SK-N-SH (cell line): ENCODE results near the gene CFAP74. TPM values are rescaled to one million over a fixed set of nuclear protein-coding genes. Genes with fewer than 3 reads are reported as not detected.

ENCODE experiments used
- CTCF ChIA-PET: fragments of 300-600, 350-600 bp; formaldehyde crosslinking; extraction: SDS; loops from one replicate; lab custom pipeline; 2021; lab: Yijun Ruan, JAX
- POLR2A ChIA-PET: fragments of 350-600 bp; sonication (Branson Sonifier 250); formaldehyde crosslinking; extraction: SDS; loops from one replicate; lab custom pipeline; 2020; ENCODE audit warnings: antibody characterized with exemption, inconsistent platforms; lab: Yijun Ruan, JAX
- DNase-seq: peaks from one replicate; pipeline ENCODE4 v3.0.0; 2012
- H2AFZ ChIP-seq: fragments of 200-600 bp; sonication (generic); 2 replicates; pipeline ENCODE4 v1.8.1; 2016; ENCODE audit warnings: antibody characterized with exemption, mild to moderate bottlenecking, low read depth
- H3F3A ChIP-seq: fragments of 200-600 bp; sonication (generic); replicated peaks from 2 replicates; pipeline ENCODE3; 2016; ENCODE audit warnings: antibody characterized with exemption, mild to moderate bottlenecking; ENCODE audit not compliant: insufficient read depth
- H3K27ac ChIP-seq, 2 experiments: fragments of 200-500 bp in 1 of 2; fragments of 200-600 bp in 1 of 2; sonication (Bioruptor generic) in 1 of 2; sonication (generic), shearing (Covaris generic) in 1 of 2; 2 replicates each; pipeline versions ENCODE4 v1.5.1 to v1.6.1; 2014 to 2016; ENCODE audit warnings: low read depth in 2 of 2, inconsistent platforms in 1 of 2, low read length in 1 of 2, mild to moderate bottlenecking in 1 of 2, mixed read lengths in 1 of 2
- H3K27me3 ChIP-seq: fragments of 200-600 bp; sonication (generic), shearing (Covaris generic); 2 replicates; pipeline ENCODE4 v1.6.1; 2016; ENCODE audit warnings: mixed run types; ENCODE audit not compliant: insufficient read depth
- H3K36me3 ChIP-seq, 2 experiments: fragments of 200-500 bp in 1 of 2; fragments of 200-600 bp in 1 of 2; sonication (Bioruptor generic) in 1 of 2; sonication (generic) in 1 of 2; replicated peaks in 1 of 2; 2 replicates each; pipeline versions ENCODE3 to v1.5.1; 2014 to 2016; ENCODE audit warnings: low read length in 1 of 2, mild to moderate bottlenecking in 1 of 2; ENCODE audit not compliant: insufficient read depth in 2 of 2, control insufficient read depth in 1 of 2
- H3K4me1 ChIP-seq, 2 experiments: fragments of 200-500 bp in 1 of 2; fragments of 200-600 bp in 1 of 2; sonication (Bioruptor generic) in 1 of 2; sonication (generic), shearing (Covaris generic) in 1 of 2; 2 replicates each; pipeline versions ENCODE4 v1.5.1 to v1.6.1; 2014 to 2016; ENCODE audit warnings: low read depth in 1 of 2, low read length in 1 of 2, mixed run types in 1 of 2; ENCODE audit not compliant: insufficient read depth in 2 of 2, control insufficient read depth in 1 of 2
- H3K4me2 ChIP-seq: fragments of 200-600 bp; sonication (generic), shearing (Covaris generic); 2 replicates; pipeline ENCODE4 v1.6.1; 2017; ENCODE audit warnings: mixed run types
- H3K4me3 ChIP-seq, 2 experiments: fragments of 200-500 bp in 1 of 2; fragments of 200-600 bp in 1 of 2; sonication (Bioruptor generic) in 1 of 2; sonication (generic), shearing (Covaris generic) in 1 of 2; 2 replicates each; pipeline versions ENCODE4 v1.5.1 to v1.8.1; 2014 to 2016; ENCODE audit warnings: low read depth in 2 of 2, inconsistent platforms in 1 of 2, low read length in 1 of 2, mild to moderate bottlenecking in 1 of 2, mixed read lengths in 1 of 2, moderate library complexity in 1 of 2
- H3K79me2 ChIP-seq: fragments of 200-600 bp; sonication (generic); 2 replicates; pipeline ENCODE4 v1.8.1; 2017; ENCODE audit warnings: mild to moderate bottlenecking; ENCODE audit not compliant: insufficient read depth
- H3K9ac ChIP-seq: fragments of 200-600 bp; sonication (generic); 2 replicates; pipeline ENCODE4 v1.6.1; 2017; ENCODE audit warnings: mixed run types
- H3K9me2 ChIP-seq: fragments of 200-600 bp; sonication (generic); 2 replicates; pipeline ENCODE4 v1.6.1; 2017; ENCODE audit warnings: mixed run types
- H3K9me3 ChIP-seq: fragments of 200-600 bp; sonication (generic); 2 replicates; pipeline ENCODE4 v1.6.1; 2017; ENCODE audit warnings: mixed run types, mild to moderate bottlenecking, moderate library complexity
- H4K20me1 ChIP-seq: fragments of 200-600 bp; sonication (generic); 2 replicates; pipeline ENCODE4 v1.6.1; 2017; ENCODE audit warnings: mild to moderate bottlenecking, mixed run types; ENCODE audit not compliant: insufficient read depth
- CTCF ChIP-seq: fragments of 200-600 bp; sonication (generic); IDR thresholded peaks from 2 replicates; pipeline ENCODE4 v1.6.1; 2017; ENCODE audit warnings: antibody characterized with exemption, mild to moderate bottlenecking, moderate library complexity
- EP300 ChIP-seq, 2 experiments: IDR thresholded peaks; 2 replicates each; pipeline versions ENCODE4 v1.4.0 to v1.6.1; 2012; ENCODE audit warnings: borderline replicate concordance in 1 of 2, low read depth in 1 of 2, low read length in 1 of 2
- EZH2phosphoT487 ChIP-seq: fragments of 200-600 bp; sonication (generic); IDR thresholded peaks from 2 replicates; pipeline ENCODE4 v1.6.1; 2017; ENCODE audit warnings: low read depth, mixed run types, mild to moderate bottlenecking, antibody characterized with exemption, moderate library complexity, borderline replicate concordance
- FOSL2 ChIP-seq: IDR thresholded peaks from 2 replicates; pipeline ENCODE4 v1.4.0; 2012; ENCODE audit warnings: low read depth, mild to moderate bottlenecking, moderate library complexity, borderline replicate concordance
- FOXJ3 ChIP-seq: sonication (generic); formaldehyde crosslinking; IDR thresholded peaks from 2 replicates; pipeline ENCODE4 v1.5.1; 2020; ENCODE audit warnings: mild to moderate bottlenecking, missing genetic modification reagents
- FOXM1 ChIP-seq: IDR thresholded peaks from 2 replicates; pipeline ENCODE4 v1.4.0; 2012; ENCODE audit warnings: low read depth, mild to moderate bottlenecking
- GATA2 ChIP-seq: sonication (generic); formaldehyde crosslinking; IDR thresholded peaks from 2 replicates; pipeline ENCODE4 v1.5.0; 2020; ENCODE audit warnings: mild to moderate bottlenecking, missing genetic modification reagents
- IRF3 ChIP-seq: fragments of 150-350 bp; IDR thresholded peaks from 2 replicates; pipeline ENCODE4 v1.6.1; 2016; ENCODE audit warnings: mild to moderate bottlenecking, low read depth, low read length
- JUND ChIP-seq: IDR thresholded peaks from 2 replicates; pipeline ENCODE4 v1.4.0; 2012
- MAX ChIP-seq: IDR thresholded peaks from 2 replicates; pipeline ENCODE4 v1.4.0; 2012; ENCODE audit warnings: low read depth
- MEF2A ChIP-seq: IDR thresholded peaks from 2 replicates; pipeline ENCODE4 v1.4.0; 2012; ENCODE audit warnings: low read depth, borderline replicate concordance
- MXI1 ChIP-seq: IDR thresholded peaks from 2 replicates; pipeline ENCODE4 v1.6.1; 2012; ENCODE audit warnings: mild to moderate bottlenecking, low read depth, low read length, improper control_type of control experiment
- NRF1 ChIP-seq: IDR thresholded peaks from 2 replicates; pipeline ENCODE4 v1.6.1; 2012; ENCODE audit warnings: low read depth, mild to moderate bottlenecking, low read length
- RAD21 ChIP-seq: IDR thresholded peaks from 2 replicates; pipeline ENCODE4 v1.6.1; 2012; ENCODE audit warnings: mild to moderate bottlenecking, low read length
- SIN3A ChIP-seq: IDR thresholded peaks from 2 replicates; pipeline ENCODE4 v1.6.1; 2012; ENCODE audit warnings: low read depth, mild to moderate bottlenecking, low read length, moderate library complexity, borderline replicate concordance
- TAF1 ChIP-seq: IDR thresholded peaks from 2 replicates; pipeline ENCODE4 v1.6.1; 2012; ENCODE audit warnings: low read depth, mild to moderate bottlenecking, low read length, moderate library complexity, borderline replicate concordance
- TEAD4 ChIP-seq: IDR thresholded peaks from 2 replicates; pipeline ENCODE4 v1.4.0; 2012; ENCODE audit warnings: mild to moderate bottlenecking, borderline replicate concordance; ENCODE audit not compliant: insufficient read depth
- USF1 ChIP-seq: IDR thresholded peaks from 2 replicates; pipeline ENCODE4 v1.4.0; 2012; ENCODE audit warnings: low read depth, borderline replicate concordance
- USF2 ChIP-seq: fragments of 150-350 bp; IDR thresholded peaks from 2 replicates; pipeline ENCODE4 v1.6.1; 2017; ENCODE audit warnings: antibody characterized with exemption, low read length, low read depth, borderline replicate concordance
- WGBS: methylation state at CpG from one replicate; pipeline ENCODE4 v1.1.6; 2017; ENCODE audit warnings: low lambda C conversion rate; 5-methylcytosine and 5-hydroxymethylcytosine counted together
- polyA plus RNA-seq, 3 experiments: library from polyadenylated mRNA; depleted of rRNA; stranded (reverse); fragments of >200 nt; gene quantifications; 2 replicates each; pipeline ENCODE4 v1.2.3, GENCODE V29; 2012

Gene CFAP74
- polyA plus RNA-seq, 1 of the 3 experiments (the other 2 are of a cell fraction) = not detected

- Histone ChIP-seq H3K27ac (no peak overlapping the region), H3K36me3 (no peaks in the 10 kb centered on the region), H3K4me2 (no peak overlapping the region), H2AFZ (no peak overlapping the region), H3K27me3 (no peaks in the 10 kb centered on the region), H3K9me3 (no peaks in the 10 kb centered on the region), H3F3A (no peaks in the 10 kb centered on the region), H4K20me1 (no peaks in the 10 kb centered on the region), H3K4me3 (no peak overlapping the region), H3K9ac (no peak overlapping the region), H3K9me2 (no peaks in the 10 kb centered on the region), H3K4me1 (peaks cover 0 to 1% of the 10 kb centered on the region in 2 experiments; a peak in 1 of 4 replicates), H3K79me2 (no peaks in the 10 kb centered on the region)
- no peak for DNase-seq
- WGBS = no CpG with 5 or more reads among the region's 25 CpGs
- ChIA-PET CTCF (interaction anchor here (6.7 kb wide), 1 partner anchor 80 kb away, joined by 50 read pairs; no protein-coding TSS in a partner anchor), POLR2A (no interaction called here)
- no peak for TF ChIP-seq TAF1
- no peak for TF ChIP-seq EP300 (IDR thresholded peaks at IDR 0.05; ENCODE audit: borderline replicate concordance in 1 of 2, low read depth in 1 of 2, low read length in 1 of 2)
- TF ChIP-seq FOXJ3 (CRISPR knock-in tag) = no peak
- TF ChIP-seq TEAD4 = no peak
- no peak for TF ChIP-seq SIN3A
- TF ChIP-seq MAX = no peak
- no peak for TF ChIP-seq FOSL2
- no peak for TF ChIP-seq MEF2A
- no peak for TF ChIP-seq JUND
- no peak for TF ChIP-seq CTCF
- TF ChIP-seq USF1 = no peak
- no peak for TF ChIP-seq MXI1
- TF ChIP-seq FOXM1 = no peak
- TF ChIP-seq NRF1 = no peak
- TF ChIP-seq USF2 = no peak
- no peak for TF ChIP-seq RAD21
- no peak for TF ChIP-seq IRF3
- no peak for TF ChIP-seq GATA2 (CRISPR knock-in tag)
- no peak for TF ChIP-seq EZH2phosphoT487
Observed at GRCh38 chr1:1964811-1965210, 38.8 kb downstream of the CFAP74 start.
